MCF 10A (cell line): Measurements from ENCODE around the gene ARHGAP19. TPM values are rescaled to one million over a fixed set of nuclear protein-coding genes. Genes with fewer than 3 reads are reported as not detected.
"Not testable (repeated sequence)": the region's sequence is repeated elsewhere in the genome, so short reads cannot be mapped to it uniquely, and the experiment has no call there.

ENCODE experiments used
- BruUV-seq: library from RNA; stranded (reverse); fragments of 400-500 nt; replicated peaks from 2 replicates; lab custom pipeline; 2021; lab: Mats Ljungman, UMichigan
- CTCF ChIA-PET: fragments of 300-600 bp; sonication (Branson Sonifier 250); formaldehyde crosslinking; extraction: SDS; loops from one replicate; lab custom pipeline; 2021; ENCODE audit warnings: antibody characterized with exemption, inconsistent platforms; lab: Yijun Ruan, JAX
- POLR2A ChIA-PET: fragments of 300-600, 350-650 bp; sonication (Branson Sonifier 250); formaldehyde crosslinking; extraction: SDS; loops from one replicate; lab custom pipeline; 2020; ENCODE audit warnings: antibody characterized with exemption, inconsistent platforms; lab: Yijun Ruan, JAX
- DNase-seq: peaks from one replicate; pipeline ENCODE4 v3.0.0-alpha.2; 2018; ENCODE audit not compliant: unreplicated experiment
- H3K27ac Mint-ChIP-seq: one replicate; pipeline ENCODE4 v1.8.0; 2022; ENCODE audit warnings: mild to moderate bottlenecking, low read depth, mixed read lengths; ENCODE audit not compliant: unreplicated experiment
- H3K27me3 Mint-ChIP-seq: one replicate; pipeline ENCODE4 v1.8.0; 2022; ENCODE audit warnings: mixed read lengths; ENCODE audit not compliant: insufficient read depth, unreplicated experiment
- H3K36me3 Mint-ChIP-seq: one replicate; pipeline ENCODE4 v1.8.0; 2022; ENCODE audit warnings: mild to moderate bottlenecking, moderate library complexity, mixed read lengths; ENCODE audit not compliant: insufficient read depth, unreplicated experiment
- H3K4me1 Mint-ChIP-seq: one replicate; pipeline ENCODE4 v1.8.0; 2022; ENCODE audit warnings: mixed read lengths; ENCODE audit not compliant: insufficient read depth, unreplicated experiment
- H3K4me3 Mint-ChIP-seq: one replicate; pipeline ENCODE4 v1.8.0; 2022; ENCODE audit warnings: mild to moderate bottlenecking, moderate library complexity, mixed read lengths; ENCODE audit not compliant: unreplicated experiment
- H3K9me3 Mint-ChIP-seq: one replicate; pipeline ENCODE4 v1.8.0; 2022; ENCODE audit warnings: mixed read lengths; ENCODE audit not compliant: unreplicated experiment
- CTCF ChIP-seq: fragments of 200-600 bp; IDR thresholded peaks from one replicate; pipeline ENCODE4 v1.8.0; 2022; ENCODE audit warnings: antibody characterized with exemption, mild to moderate bottlenecking; ENCODE audit not compliant: unreplicated experiment
- intact Hi-C: fragments of 100-400 bp; cut with micrococcal nuclease; formaldehyde crosslinking; loops from 2 replicates; pipeline ENCODE4 v1.14.1; 2022
- total RNA-seq: library from RNA; stranded (reverse); gene quantifications from 2 replicates; pipeline ENCODE4 v1.2.3, GENCODE V29; 2022

ARHGAP19 gene
- total RNA-seq, 1 experiment from 2014 or later, result 11.7 TPM

GRCh38 chr10:97274828-97275227 lies 17.6 kb downstream of the ARHGAP19 start:
- Mint-ChIP-seq H3K4me3 (no peak overlapping the region), H3K4me1 (peaks cover 12% of the 10 kb centered on the region), H3K9me3 (no peaks in the 10 kb centered on the region), H3K36me3 (no peaks in the 10 kb centered on the region), H3K27me3 (no peaks in the 10 kb centered on the region), H3K27ac (no peak overlapping the region)
- CTCF ChIA-PET, result interaction anchor here (0.6 to 1.3 kb wide), 8 partner anchors 9 to 495 kb away, joined by 3 to 4 read pairs (median 4); partner anchors contain the start of genes ARHGAP19 and FRAT1
- TF ChIP-seq CTCF, result no peak
- no peak for DNase-seq
- intact Hi-C loops, result no loop called here
- BruUV-seq, result no TSS peak
- POLR2A ChIA-PET, result interaction anchor here (0.8 to 1.5 kb wide), 2 partner anchors 58 to 82 kb away, joined by 3 to 6 read pairs; no protein-coding TSS in a partner anchor

- POLR2A ChIA-PET, result interaction anchor here (0.7 to 1.5 kb wide), 3 partner anchors 59 to 876 kb away, joined by 3 to 6 read pairs (median 4); no protein-coding TSS in a partner anchor
- CTCF ChIA-PET, result interaction anchor here (0.6 to 1.3 kb wide), 4 partner anchors 15 to 410 kb away, joined by 3 to 4 read pairs (median 4); partner anchors contain the start of gene ARHGAP19
- Mint-ChIP-seq H3K27ac (no peak overlapping the region), H3K36me3 (no peaks in the 10 kb centered on the region), H3K27me3 (no peaks in the 10 kb centered on the region), H3K4me3 (no peak overlapping the region), H3K4me1 (peaks cover under 1% of the 10 kb centered on the region), H3K9me3 (no peaks in the 10 kb centered on the region)
- no peak for TF ChIP-seq CTCF
- no peak for DNase-seq
- intact Hi-C loops, result no loop called here
- no TSS peak for BruUV-seq
Measured at GRCh38 chr10:97273700-97274099, 18.7 kb downstream of the ARHGAP19 start.

- CTCF ChIA-PET, result interaction anchor here (0.5 to 1.4 kb wide), 7 partner anchors 9 to 88 kb away, joined by 3 to 19 read pairs (median 3); no protein-coding TSS in a partner anchor
- BruUV-seq, result no TSS peak
- Mint-ChIP-seq H3K36me3 (no peaks in the 10 kb centered on the region), H3K4me3 (no peak overlapping the region), H3K4me1 (no peaks in the 10 kb centered on the region), H3K27ac (no peak overlapping the region), H3K27me3 (no peaks in the 10 kb centered on the region), H3K9me3 (no peaks in the 10 kb centered on the region)
- POLR2A ChIA-PET, result interaction anchor here (0.5 to 2.4 kb wide), 5 partner anchors 8 to 818 kb away, joined by 3 to 11 read pairs (median 3); partner anchors contain the start of gene FRAT2
- no peak for TF ChIP-seq CTCF
- peak; percentile 20 for DNase-seq
- intact Hi-C loops, result no loop called here
Measured at GRCh38 chr10:97270523-97271154, 21.8 kb downstream of the ARHGAP19 start.

GRCh38 chr10:97267671-97268070 lies 24.8 kb downstream of the ARHGAP19 start:
- no peak overlapping the region for H3K27ac Mint-ChIP-seq
- H3K4me3 Mint-ChIP-seq, result no peak overlapping the region
- no peaks in the 10 kb centered on the region for H3K36me3 Mint-ChIP-seq
- no peak for TF ChIP-seq CTCF
- H3K27me3 Mint-ChIP-seq, result no peaks in the 10 kb centered on the region
- intact Hi-C loops, result no loop called here
- ChIA-PET POLR2A (interaction anchor here (1.6 kb wide), 1 partner anchor 11 kb away, joined by 8 read pairs; no protein-coding TSS in a partner anchor), CTCF (interaction anchor here (0.6 to 2.0 kb wide), 5 partner anchors 11 to 1618 kb away, joined by 3 to 12 read pairs (median 3); no protein-coding TSS in a partner anchor)
- no peaks in the 10 kb centered on the region for H3K4me1 Mint-ChIP-seq
- H3K9me3 Mint-ChIP-seq, result no peaks in the 10 kb centered on the region
- no TSS peak for BruUV-seq
- DNase-seq, result no peak

GRCh38 chr10:97265095-97265494 lies 27.3 kb downstream of the ARHGAP19 start:
- CTCF ChIA-PET, result interaction anchor here (0.6 to 2.1 kb wide), 3 partner anchors 10 to 291 kb away, joined by 4 to 13 read pairs (median 4); no protein-coding TSS in a partner anchor
- H3K9me3 Mint-ChIP-seq, H3K4me1 Mint-ChIP-seq, H3K27ac Mint-ChIP-seq, H3K36me3 Mint-ChIP-seq, intact Hi-C loops, DNase-seq, BruUV-seq, H3K4me3 Mint-ChIP-seq, H3K27me3 Mint-ChIP-seq: not testable (repeated sequence)
- POLR2A ChIA-PET, result interaction anchor here (0.6 to 2.5 kb wide), 3 partner anchors 14 to 136 kb away, joined by 3 to 14 read pairs (median 3); partner anchors contain the start of genes FRAT1 and RRP12
